SK-N-SH (cell line): ENCODE measurements around the gene VAMP5.

Experiments
- PBX3 ChIP-seq: IDR thresholded peaks from 2 replicates; pipeline ENCODE4; 2012
- TAF1 ChIP-seq: IDR thresholded peaks from 2 replicates; pipeline ENCODE4 v1.6.1; 2012; ENCODE audit warnings: low read depth, mild to moderate bottlenecking, low read length, moderate library complexity, borderline replicate concordance

- no peak for TF ChIP-seq TAF1
- no peak for TF ChIP-seq PBX3
These were observed 4.0 kb upstream of the VAMP5 start for GRCh38 chr2:85580206-85580605.
